Parathyroid adenoma (tissue), 2 donors: ENCODE results near the gene CCL26.

Source experiments
- H2AFZ ChIP-seq: fragments of 300-600 bp; sonication (generic); one replicate; pipeline ENCODE4 v1.7.0; 2017; ENCODE audit warnings: antibody characterized with exemption, mild to moderate bottlenecking
- H3K27ac ChIP-seq: fragments of 300-600 bp; sonication (generic); one replicate; pipeline ENCODE4 v1.7.0; 2017
- H3K27me3 ChIP-seq: fragments of 300-600 bp; sonication (generic); one replicate; pipeline ENCODE4 v1.7.0; 2017; ENCODE audit warnings: low read length; ENCODE audit not compliant: control insufficient read depth, insufficient read depth
- H3K36me3 ChIP-seq: fragments of 300-600 bp; sonication (generic); one replicate; pipeline ENCODE4 v1.7.0; 2017; ENCODE audit warnings: low read length; ENCODE audit not compliant: control insufficient read depth, insufficient read depth
- H3K4me1 ChIP-seq: fragments of 300-600 bp; sonication (generic); one replicate; pipeline ENCODE4 v1.7.0; 2017; ENCODE audit warnings: control low read depth
- H3K4me2 ChIP-seq: fragments of 300-600 bp; sonication (generic); one replicate; pipeline ENCODE4 v1.7.0; 2017; ENCODE audit warnings: low read length
- H3K4me3 ChIP-seq: fragments of 300-600 bp; sonication (generic); one replicate; pipeline ENCODE4 v1.7.0; 2017; ENCODE audit warnings: low read depth, low read length
- H3K79me2 ChIP-seq: fragments of 300-600 bp; sonication (generic); one replicate; pipeline ENCODE4 v1.7.0; 2017; ENCODE audit warnings: control low read depth
- H3K9ac ChIP-seq: fragments of 300-600 bp; sonication (generic); one replicate; pipeline ENCODE4 v1.7.0; 2017; ENCODE audit warnings: mild to moderate bottlenecking
- H3K9me3 ChIP-seq: fragments of 300-600 bp; sonication (generic); one replicate; pipeline ENCODE4 v1.7.0; 2017; ENCODE audit warnings: low read length; ENCODE audit not compliant: control insufficient read depth
- TF ChIP-seq, protein P1 (sequence below): fragments of 300-600 bp; sonication (generic); IDR thresholded peaks from one replicate; pipeline ENCODE4 v1.7.0; 2017; ENCODE audit warnings: antibody characterized with exemption, mild to moderate bottlenecking
- donor health status: primary hyperparathyroidism.

The CCL26 gene

GRCh38 chr7:75817116-75817515, 45.1 kb upstream of the CCL26 start:
- H3K36me3 ChIP-seq: no peaks in the 10 kb centered on the region
- H3K4me1 ChIP-seq: no peaks in the 10 kb centered on the region
- H3K27me3 ChIP-seq: no peaks in the 10 kb centered on the region
- no peak overlapping the region for H3K27ac ChIP-seq
- H3K79me2 ChIP-seq: no peaks in the 10 kb centered on the region
- H3K9me3 ChIP-seq: no peaks in the 10 kb centered on the region
- H3K4me3 ChIP-seq: no peak overlapping the region
- H2AFZ ChIP-seq: no peak overlapping the region
- H3K9ac ChIP-seq: no peak overlapping the region
- no peak overlapping the region for H3K4me2 ChIP-seq
- TF ChIP-seq, protein P1, sequence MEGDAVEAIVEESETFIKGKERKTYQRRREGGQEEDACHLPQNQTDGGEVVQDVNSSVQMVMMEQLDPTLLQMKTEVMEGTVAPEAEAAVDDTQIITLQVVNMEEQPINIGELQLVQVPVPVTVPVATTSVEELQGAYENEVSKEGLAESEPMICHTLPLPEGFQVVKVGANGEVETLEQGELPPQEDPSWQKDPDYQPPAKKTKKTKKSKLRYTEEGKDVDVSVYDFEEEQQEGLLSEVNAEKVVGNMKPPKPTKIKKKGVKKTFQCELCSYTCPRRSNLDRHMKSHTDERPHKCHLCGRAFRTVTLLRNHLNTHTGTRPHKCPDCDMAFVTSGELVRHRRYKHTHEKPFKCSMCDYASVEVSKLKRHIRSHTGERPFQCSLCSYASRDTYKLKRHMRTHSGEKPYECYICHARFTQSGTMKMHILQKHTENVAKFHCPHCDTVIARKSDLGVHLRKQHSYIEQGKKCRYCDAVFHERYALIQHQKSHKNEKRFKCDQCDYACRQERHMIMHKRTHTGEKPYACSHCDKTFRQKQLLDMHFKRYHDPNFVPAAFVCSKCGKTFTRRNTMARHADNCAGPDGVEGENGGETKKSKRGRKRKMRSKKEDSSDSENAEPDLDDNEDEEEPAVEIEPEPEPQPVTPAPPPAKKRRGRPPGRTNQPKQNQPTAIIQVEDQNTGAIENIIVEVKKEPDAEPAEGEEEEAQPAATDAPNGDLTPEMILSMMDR: no peak

GRCh38 chr7:75815418-75816064, 43.5 kb upstream of the CCL26 start:
- TF ChIP-seq, protein P1: no peak
- Histone ChIP-seq H3K4me1 (no peaks in the 10 kb centered on the region), H3K9me3 (no peaks in the 10 kb centered on the region), H3K27ac (no peak overlapping the region), H2AFZ (no peak overlapping the region), H3K4me3 (no peak overlapping the region), H3K9ac (no peak overlapping the region), H3K4me2 (no peak overlapping the region), H3K36me3 (no peaks in the 10 kb centered on the region), H3K27me3 (no peaks in the 10 kb centered on the region), H3K79me2 (no peaks in the 10 kb centered on the region)

DNA sequence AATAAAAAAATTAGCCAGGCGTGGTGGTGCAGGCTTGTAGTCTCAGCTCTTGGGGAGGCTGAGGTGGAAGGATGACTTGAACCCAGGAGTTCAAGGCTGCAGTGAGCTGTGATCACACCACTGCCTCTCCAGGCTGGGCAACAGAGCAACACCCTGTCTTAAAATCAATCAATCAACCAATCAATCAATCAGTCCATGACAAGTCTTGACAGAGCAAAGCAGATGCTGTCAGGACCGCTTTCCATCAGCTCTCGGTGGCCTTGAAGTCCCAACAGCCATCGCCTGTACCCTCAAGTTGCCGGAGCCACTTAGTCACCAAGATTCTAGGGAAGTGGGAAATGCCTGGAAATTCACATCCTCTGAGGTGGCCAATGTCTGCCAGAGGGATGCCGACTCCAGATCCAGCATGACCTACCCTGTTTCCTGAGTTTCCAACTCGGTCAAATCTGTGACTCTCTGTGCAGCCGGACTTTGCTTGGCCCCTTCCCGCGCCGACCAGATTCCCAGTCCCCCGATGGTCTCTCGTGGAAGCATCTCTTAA, 42.5 kb upstream of the CCL26 start:
- H3K79me2 ChIP-seq: no peaks in the 10 kb centered on the region
- TF ChIP-seq, protein P1: no peak

GRCh38 chr7:75813781-75814236, 41.8 kb upstream of the CCL26 start, which contains the start of gene CCL24:
TSS of gene CCL24 (minus strand) at chr7:75813806. CDS start at chr7:75813715, 91 bp downstream.
- Histone ChIP-seq H3K27me3 (no peaks in the 10 kb centered on the region), H3K9me3 (no peaks in the 10 kb centered on the region), H3K36me3 (no peaks in the 10 kb centered on the region), H3K4me3 (no peak within 1 kb of the TSS), H3K4me2 (no peak within 1 kb of the TSS), H3K27ac (no peak within 1 kb of the TSS), H3K4me1 (no peaks in the 10 kb centered on the region), H3K9ac (no peak within 1 kb of the TSS), H3K79me2 (no peaks in the 10 kb centered on the region), H2AFZ (no peak within 1 kb of the TSS)
- TF ChIP-seq, protein P1: no peak

More for the DNA sequence above, 42.5 kb upstream of the CCL26 start:
- H3K4me2 ChIP-seq: no peak overlapping the region
- H3K36me3 ChIP-seq: no peaks in the 10 kb centered on the region
- no peaks in the 10 kb centered on the region for H3K4me1 ChIP-seq
- no peaks in the 10 kb centered on the region for H3K27me3 ChIP-seq
- H3K4me3 ChIP-seq: no peak overlapping the region
- H2AFZ ChIP-seq: no peak overlapping the region
- no peak overlapping the region for H3K27ac ChIP-seq
- no peak overlapping the region for H3K9ac ChIP-seq
- no peaks in the 10 kb centered on the region for H3K9me3 ChIP-seq

DNA sequence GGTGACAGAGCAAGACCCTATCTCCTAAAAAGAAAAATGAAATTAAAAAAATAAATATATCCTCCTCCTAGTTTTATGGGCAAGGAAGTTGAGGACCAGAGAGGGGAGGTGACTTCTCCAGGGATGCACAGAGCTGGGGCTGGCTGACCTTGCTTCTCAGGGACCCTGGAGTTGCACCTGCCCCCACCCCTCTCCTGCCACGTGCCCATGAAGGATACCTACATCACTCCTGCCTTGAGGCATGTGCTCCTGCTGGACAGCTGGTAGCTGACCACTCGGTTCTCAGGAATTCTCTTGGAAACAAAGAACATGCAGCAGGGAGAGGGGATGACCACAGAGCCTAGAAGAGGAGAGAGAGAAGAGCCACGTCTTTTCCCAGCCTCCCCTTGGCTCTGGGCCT, 41.1 kb upstream of the CCL26 start:
- TF ChIP-seq, protein P1: no peak
- Histone ChIP-seq H3K27me3 (no peaks in the 10 kb centered on the region), H3K79me2 (no peaks in the 10 kb centered on the region), H3K9me3 (no peaks in the 10 kb centered on the region), H3K4me1 (no peaks in the 10 kb centered on the region), H3K9ac (no peak overlapping the region), H2AFZ (no peak overlapping the region), H3K27ac (no peak overlapping the region), H3K36me3 (no peaks in the 10 kb centered on the region), H3K4me3 (no peak overlapping the region), H3K4me2 (no peak overlapping the region)
